B cell (primary cell): Measurements from ENCODE around the gene GRB14.
"Not testable (repeated sequence)": the region's sequence is repeated elsewhere in the genome, so short reads cannot be mapped to it uniquely, and the experiment has no call there.

Source experiments
- CTCF ChIP-seq: fragments of 200-600 bp; IDR thresholded peaks from one replicate; pipeline ENCODE4 v1.8.0; 2022; ENCODE audit warnings: antibody characterized with exemption, mild to moderate bottlenecking
- EZH2 ChIP-seq: IDR thresholded peaks from 2 replicates; pipeline ENCODE4 v1.6.1; 2012; ENCODE audit warnings: borderline replicate concordance, low read depth, mild to moderate bottlenecking, moderate library complexity, low read length; ENCODE audit not compliant: insufficient read depth, poor library complexity, severe bottlenecking

- TF ChIP-seq EZH2, CTCF: not testable (repeated sequence)
These were observed 71.6 kb downstream of the GRB14 start for GRCh38 chr2:164549705-164550104.
